ES-I3 (cell line): Measurements from ENCODE around the gene PIGM.

Source experiments
- H3K36me3 ChIP-seq: 2 replicates; pipeline ENCODE4 v1.6.1; 2013; ENCODE audit warnings: mild to moderate bottlenecking, low read length, control low read depth, moderate library complexity; ENCODE audit not compliant: insufficient read depth
- H3K4me1 ChIP-seq: 2 replicates; pipeline ENCODE4 v1.6.1; 2013; ENCODE audit warnings: mild to moderate bottlenecking, control low read depth, low read length; ENCODE audit not compliant: insufficient read depth
- H3K9ac ChIP-seq: 2 replicates; pipeline ENCODE4 v1.6.1; 2013; ENCODE audit warnings: low read depth, mild to moderate bottlenecking, low read length, moderate library complexity
- H3K9me3 ChIP-seq: 2 replicates; pipeline ENCODE4 v1.6.1; 2013; ENCODE audit warnings: mild to moderate bottlenecking, low read length, moderate library complexity; ENCODE audit not compliant: control insufficient read depth, insufficient read depth

Gene PIGM

DNA sequence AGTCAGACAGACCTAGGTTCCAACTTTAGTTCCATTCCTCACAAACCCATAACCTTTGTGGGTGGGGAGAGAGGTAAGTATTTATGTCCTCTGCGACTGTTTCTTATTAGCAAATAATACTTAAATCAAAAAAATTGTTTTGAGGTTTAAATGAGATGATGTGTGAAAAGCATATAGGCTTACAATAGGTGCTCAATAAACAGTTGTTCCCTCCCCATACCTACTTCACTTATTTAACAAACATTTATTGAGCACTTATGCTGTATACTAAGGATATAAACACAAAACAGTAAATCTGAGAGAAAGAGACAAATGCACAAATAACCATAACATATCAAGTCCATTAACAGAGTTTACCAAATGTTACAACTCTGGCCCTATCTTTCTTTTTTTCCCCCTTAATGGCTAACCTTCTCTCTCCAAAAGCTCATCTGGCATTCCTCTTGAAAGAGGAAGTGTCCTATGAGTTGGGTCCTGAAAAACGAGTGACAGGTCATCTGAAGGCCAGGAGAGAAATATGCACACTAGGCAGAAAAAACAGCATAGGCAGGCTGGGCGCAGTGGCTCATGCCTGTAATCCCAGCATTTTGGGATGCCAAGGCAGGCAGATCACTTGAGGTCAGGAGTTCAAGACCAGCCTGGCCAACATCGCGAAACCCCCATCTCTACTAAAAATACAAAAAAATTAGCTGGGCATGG is 10.3 kb downstream of the PIGM start:
- no peak overlapping the region for H3K9ac ChIP-seq
- no peaks in the 10 kb centered on the region for H3K9me3 ChIP-seq
- H3K4me1 ChIP-seq, result peaks cover 7% of the 10 kb centered on the region
- H3K36me3 ChIP-seq, result no peaks in the 10 kb centered on the region

DNA sequence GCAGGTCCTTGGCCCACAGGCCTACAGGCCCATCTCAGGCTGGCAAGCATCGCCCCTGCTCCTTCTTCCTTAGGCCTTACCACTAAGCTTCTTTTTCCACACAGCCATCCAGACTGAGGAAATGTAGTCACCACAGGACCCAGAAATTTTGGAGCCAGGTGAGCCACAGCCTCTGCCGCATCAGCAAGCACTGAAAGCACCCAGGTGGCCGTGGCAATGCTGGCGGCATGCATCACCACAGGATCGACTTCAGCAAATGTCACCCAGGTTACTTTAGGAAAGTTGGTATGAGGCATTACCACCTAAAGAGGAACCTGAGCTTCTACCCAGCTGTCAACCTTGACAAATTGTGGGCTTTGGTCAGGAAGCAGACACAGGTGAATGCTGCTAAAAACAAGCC is 11.6 kb downstream of the PIGM start:
- Histone ChIP-seq H3K9me3 (no peaks in the 10 kb centered on the region), H3K36me3 (no peaks in the 10 kb centered on the region), H3K4me1 (peaks cover 7% of the 10 kb centered on the region), H3K9ac (no peak overlapping the region)

DNA sequence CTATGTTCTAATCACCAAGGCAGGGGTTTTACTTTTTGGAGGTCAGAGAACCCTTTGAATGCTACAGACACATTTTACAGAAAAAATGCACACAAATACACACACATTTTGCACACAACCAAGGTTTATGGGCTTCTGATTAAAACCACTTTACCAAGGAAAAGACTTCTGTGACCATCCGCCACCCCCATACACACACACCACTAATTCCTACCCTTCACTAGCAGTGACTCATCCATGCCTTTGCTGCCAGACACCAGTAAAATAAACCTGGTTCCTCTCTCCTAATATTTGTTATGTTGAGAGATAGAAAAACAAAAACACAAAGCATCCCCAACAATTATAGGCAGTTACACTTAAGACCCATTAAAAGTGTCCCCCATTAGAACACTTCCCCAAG is 12.9 kb downstream of the PIGM start:
- no peaks in the 10 kb centered on the region for H3K36me3 ChIP-seq
- H3K4me1 ChIP-seq, result peaks cover 7% of the 10 kb centered on the region
- no peak overlapping the region for H3K9ac ChIP-seq
- H3K9me3 ChIP-seq, result no peaks in the 10 kb centered on the region

DNA sequence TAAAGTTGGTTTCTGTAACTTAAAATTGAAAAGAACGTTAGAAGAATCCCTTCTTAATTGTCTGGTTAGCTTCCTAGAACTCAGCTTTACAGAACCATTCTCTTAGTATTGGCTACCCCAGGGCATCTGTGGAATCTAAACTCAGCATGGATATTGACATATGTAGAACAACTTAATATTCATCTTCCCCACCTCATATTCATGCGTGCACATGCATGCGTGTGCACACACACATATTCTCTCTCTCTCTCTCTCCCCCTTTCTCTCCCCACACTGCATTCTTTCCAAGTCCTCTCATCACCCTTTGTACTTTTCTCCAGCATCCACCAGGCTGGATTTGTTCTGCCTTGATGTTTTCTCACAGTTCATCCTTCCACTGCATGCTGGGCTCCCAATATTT is 13.4 kb downstream of the PIGM start:
- H3K36me3 ChIP-seq, result no peaks in the 10 kb centered on the region
- peaks cover 7% of the 10 kb centered on the region for H3K4me1 ChIP-seq
- H3K9ac ChIP-seq, result no peak overlapping the region
- no peaks in the 10 kb centered on the region for H3K9me3 ChIP-seq

DNA sequence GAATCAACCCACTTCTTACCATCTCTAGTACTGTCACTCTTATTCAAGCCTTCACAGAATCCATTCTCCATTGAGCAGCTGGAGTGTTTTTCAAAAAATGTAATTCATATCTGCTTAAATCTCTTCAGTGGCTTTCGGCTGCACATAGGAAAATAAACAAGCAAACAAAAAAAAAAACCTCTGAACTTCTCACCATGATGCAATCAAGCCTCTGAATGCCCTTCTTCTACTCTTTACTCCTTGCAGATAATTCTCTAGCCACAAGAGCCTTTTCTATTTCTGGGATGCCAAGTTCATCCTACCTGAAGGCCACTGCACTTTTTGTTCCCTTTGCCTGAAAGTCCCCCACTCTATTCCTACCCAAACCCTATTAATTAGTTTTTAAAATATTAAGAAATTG is 14.2 kb downstream of the PIGM start:
- Histone ChIP-seq H3K36me3 (no peaks in the 10 kb centered on the region), H3K9me3 (no peaks in the 10 kb centered on the region), H3K4me1 (peaks cover 7% of the 10 kb centered on the region)

DNA sequence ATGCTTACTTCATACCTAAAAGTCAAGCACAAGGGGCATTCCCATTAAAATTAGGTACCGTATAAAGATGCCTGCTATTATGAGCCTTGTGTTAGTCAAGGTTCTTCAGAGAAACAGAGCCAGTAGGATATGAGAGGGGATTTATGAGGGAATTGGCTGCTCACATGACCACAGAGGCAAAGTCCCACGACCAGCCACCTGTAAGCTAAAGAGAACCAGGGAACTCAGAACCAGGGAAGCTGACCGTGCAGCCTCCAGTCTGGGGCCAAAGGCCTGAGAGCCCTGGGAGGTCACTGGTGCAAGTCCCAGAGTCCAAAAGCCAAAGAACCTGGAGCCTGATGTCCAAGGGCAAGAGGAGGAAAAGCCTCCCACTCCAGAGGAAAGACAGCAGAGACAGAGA is 20.0 kb downstream of the PIGM start:
- Histone ChIP-seq H3K9ac (no peak overlapping the region), H3K36me3 (no peaks in the 10 kb centered on the region), H3K4me1 (no peaks in the 10 kb centered on the region), H3K9me3 (no peaks in the 10 kb centered on the region)

More for the DNA sequence above, 14.2 kb downstream of the PIGM start:
- no peak overlapping the region for H3K9ac ChIP-seq

DNA sequence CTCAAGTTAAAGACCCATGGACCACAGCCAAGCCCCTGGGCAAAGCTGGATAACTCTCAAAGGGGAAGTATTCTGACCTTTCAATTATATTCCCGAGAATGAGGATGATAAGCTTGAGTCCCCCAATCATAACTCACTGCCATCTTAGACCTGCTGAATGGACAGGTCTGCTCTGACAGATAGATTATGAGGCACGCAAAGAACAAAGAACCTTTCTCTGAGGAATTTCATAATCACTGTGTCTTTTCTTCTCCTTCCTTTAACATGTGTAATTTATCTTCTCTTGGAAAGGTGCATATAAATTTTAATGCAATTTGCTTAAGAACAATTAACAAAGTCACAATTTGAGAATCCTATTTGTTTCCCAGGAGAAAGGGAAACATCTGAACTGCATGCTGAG is 22.0 kb downstream of the PIGM start:
- no peak overlapping the region for H3K9ac ChIP-seq
- no peaks in the 10 kb centered on the region for H3K36me3 ChIP-seq
- H3K4me1 ChIP-seq, result no peaks in the 10 kb centered on the region
- H3K9me3 ChIP-seq, result no peaks in the 10 kb centered on the region

DNA sequence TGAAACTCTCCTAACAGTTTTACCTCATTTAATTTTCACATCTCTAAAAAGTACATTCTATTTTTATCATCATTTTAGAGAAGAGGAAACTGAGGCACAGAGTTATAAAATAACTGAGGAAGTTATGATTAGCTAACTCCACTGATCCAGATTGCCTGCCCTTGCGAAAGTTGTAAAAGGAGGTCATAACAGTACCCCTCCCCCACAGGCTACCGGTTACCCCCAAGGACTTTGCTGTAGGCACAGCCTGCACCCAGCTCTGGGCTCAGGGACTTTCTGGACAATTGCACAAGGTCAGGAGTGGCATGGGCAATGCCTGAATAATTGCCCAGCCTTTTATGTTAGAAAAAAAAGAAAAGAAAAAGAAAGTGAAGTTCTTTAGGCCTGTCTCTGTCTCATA is 22.7 kb downstream of the PIGM start:
- H3K36me3 ChIP-seq, result no peaks in the 10 kb centered on the region
- H3K9me3 ChIP-seq, result no peaks in the 10 kb centered on the region
- H3K4me1 ChIP-seq, result no peaks in the 10 kb centered on the region
- H3K9ac ChIP-seq, result no peak overlapping the region

DNA sequence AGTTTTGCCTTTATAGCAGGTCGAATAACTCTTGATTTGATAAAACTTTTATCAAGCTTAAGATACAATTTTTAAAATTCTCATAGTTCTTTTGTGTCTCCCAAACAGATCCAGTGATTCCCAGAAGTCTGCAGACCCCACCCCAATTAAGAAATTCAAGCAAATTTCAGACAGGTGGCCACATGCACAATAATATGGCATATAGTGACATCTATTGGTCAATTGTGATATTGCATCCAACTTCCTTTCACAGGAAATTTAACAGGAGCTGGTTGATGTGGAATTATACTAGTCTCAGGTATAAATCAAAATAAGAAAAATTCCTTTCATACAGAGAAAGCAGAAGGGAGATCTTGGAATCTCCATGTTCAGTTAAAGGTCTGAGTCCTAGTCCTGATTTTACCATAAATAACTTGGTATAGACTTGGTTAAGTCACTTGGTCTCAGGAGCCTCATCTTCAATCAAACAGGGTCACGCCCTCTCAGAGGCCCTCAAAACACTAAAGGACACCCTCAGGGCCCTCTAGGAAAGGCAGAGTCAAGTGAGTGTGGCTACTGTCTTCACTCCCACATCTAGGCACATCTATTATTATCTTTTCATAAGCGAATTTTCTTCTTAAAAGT is 24.1 kb downstream of the PIGM start:
- no peaks in the 10 kb centered on the region for H3K4me1 ChIP-seq
- H3K36me3 ChIP-seq, result no peaks in the 10 kb centered on the region
- H3K9me3 ChIP-seq, result no peaks in the 10 kb centered on the region
- no peak overlapping the region for H3K9ac ChIP-seq

DNA sequence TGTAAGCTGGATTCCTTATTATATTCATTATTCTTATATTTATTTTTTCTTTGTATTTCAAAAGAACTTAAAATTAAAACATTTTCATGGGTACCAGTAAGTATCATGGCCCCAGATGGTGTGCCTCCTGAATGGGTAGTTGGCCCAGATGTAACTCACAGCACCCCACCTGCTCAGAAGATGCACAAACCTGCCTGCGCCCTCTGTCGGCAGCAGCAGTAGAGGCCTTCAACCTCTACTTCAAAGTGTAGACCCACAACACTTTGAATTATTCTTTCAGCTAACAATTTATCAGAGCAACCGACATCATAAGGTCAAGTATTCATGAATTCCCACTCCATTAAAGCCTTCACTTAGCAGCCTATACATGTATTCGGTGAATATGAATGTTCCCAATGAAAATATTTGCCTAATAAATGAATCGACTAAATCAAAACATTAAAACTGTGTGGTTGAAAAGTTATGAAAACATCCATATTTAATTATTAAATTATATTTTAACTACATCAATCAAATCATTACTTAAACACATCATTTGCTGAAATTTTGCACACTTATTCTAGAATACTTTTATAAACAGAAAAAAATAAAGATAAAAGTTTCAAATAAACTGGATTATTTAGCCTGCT is 25.4 kb downstream of the PIGM start:
- Histone ChIP-seq H3K9me3 (no peaks in the 10 kb centered on the region), H3K9ac (no peak overlapping the region), H3K4me1 (no peaks in the 10 kb centered on the region), H3K36me3 (no peaks in the 10 kb centered on the region)

DNA sequence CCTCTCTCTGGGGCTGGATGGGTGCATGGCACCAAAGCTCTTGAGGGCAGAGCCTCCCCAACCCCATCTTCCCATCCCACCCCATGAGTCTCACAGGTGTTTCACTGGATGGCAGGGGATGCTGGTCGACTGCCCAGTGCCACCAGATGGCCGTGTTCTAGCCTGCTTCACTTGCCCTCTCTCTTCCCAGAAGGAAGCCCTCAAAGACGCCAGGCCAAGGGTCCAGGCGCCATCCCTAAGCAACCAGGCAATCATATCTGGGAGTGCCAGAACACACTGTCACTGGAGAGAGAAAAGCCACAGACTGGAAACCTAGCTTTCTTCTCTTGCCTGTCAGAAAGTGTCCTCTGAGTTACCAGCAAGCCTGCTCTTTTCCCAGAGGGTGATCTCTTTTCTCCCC is 26.7 kb downstream of the PIGM start:
- Histone ChIP-seq H3K9ac (no peak overlapping the region), H3K36me3 (no peaks in the 10 kb centered on the region), H3K4me1 (no peaks in the 10 kb centered on the region), H3K9me3 (no peaks in the 10 kb centered on the region)

DNA sequence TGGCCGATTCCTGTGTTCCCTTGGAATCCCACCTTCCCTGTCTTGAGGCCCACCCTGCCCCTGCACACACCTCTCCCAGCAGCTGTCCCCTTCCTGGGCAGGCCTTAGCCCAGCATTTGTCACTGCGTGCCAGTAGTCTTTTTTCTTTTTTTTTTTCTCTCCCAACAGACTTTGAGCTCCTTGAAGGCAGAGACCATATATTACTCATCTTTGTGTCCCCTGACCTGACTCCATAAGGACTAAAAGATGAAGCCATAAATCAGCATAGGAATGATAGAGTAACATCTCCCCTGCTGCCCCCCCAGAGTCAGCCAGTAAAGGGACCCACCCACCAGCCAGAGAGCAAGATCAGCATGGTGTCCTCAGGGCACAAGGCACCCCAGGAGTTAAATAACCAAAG is 27.4 kb downstream of the PIGM start:
- H3K9ac ChIP-seq, result no peak overlapping the region
- H3K36me3 ChIP-seq, result no peaks in the 10 kb centered on the region
- no peaks in the 10 kb centered on the region for H3K4me1 ChIP-seq
- H3K9me3 ChIP-seq, result no peaks in the 10 kb centered on the region

DNA sequence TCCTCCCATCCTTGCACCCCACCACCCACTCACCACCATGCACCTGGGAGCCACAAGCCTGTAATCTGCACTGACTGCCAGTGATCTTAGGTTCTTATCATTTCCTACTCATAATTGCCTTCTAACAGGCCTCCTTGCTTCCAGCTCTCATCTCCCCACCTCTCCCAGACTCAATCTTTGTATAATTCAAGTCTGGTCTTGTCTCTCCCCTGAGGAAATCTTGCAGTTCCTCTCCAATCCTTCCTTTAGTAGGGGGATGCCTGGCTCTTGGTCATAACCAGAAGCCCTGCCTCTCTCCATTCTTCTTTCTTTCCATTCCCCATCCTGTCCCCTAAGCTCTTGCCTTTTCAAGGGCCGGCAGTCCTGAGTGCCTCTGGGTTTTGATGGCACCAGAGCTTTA is 27.8 kb downstream of the PIGM start:
- no peaks in the 10 kb centered on the region for H3K9me3 ChIP-seq
- H3K9ac ChIP-seq, result no peak overlapping the region
- no peaks in the 10 kb centered on the region for H3K36me3 ChIP-seq
- H3K4me1 ChIP-seq, result no peaks in the 10 kb centered on the region

DNA sequence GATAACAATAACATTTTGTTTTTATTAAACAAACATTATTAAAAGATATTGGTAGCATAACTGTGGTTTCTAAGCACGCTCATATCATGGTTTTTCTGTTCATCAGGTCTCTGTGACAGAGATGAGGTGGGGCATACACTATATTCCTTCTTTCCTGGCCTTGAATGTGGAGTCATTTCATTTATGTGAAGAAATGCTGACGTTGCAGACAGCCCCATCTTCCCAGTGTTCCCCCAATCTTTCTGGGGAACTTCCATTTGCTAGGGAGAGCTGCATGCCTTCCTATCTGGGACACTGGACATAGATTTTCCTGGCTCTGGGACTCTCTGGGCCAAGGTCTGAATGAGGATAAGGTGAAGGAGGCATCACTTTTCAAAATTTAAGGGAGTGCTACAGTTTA is 30.4 kb downstream of the PIGM start:
- Histone ChIP-seq H3K9ac (no peak overlapping the region), H3K36me3 (no peaks in the 10 kb centered on the region), H3K4me1 (no peaks in the 10 kb centered on the region), H3K9me3 (no peaks in the 10 kb centered on the region)

DNA sequence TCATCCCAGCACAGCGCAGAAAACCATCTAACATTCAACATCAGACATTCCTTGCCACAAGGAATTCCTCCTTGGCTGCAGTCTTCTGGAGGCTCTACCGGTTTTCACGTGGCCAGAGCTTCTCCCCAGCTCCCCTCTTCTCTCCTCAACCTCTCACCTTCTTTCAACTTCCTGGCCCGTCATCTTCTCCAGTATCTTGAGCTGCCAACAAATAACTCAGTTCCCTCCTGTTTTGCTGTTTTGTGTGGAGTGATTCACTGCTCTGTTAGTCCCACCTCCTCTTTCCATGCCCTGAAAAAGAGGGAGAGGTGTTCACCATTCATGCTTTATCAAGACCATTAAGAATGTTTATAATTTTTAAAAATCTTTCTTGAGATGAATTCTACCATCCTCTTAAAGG is 32.6 kb downstream of the PIGM start:
- no peaks in the 10 kb centered on the region for H3K4me1 ChIP-seq
- H3K9ac ChIP-seq, result no peak overlapping the region
- no peaks in the 10 kb centered on the region for H3K36me3 ChIP-seq
- H3K9me3 ChIP-seq, result no peaks in the 10 kb centered on the region
